Cardiac fibroblast (primary cell): ENCODE results near the gene CNNM1.

ENCODE experiments used
- DNase-seq, 2 donors: peaks; one replicate each; pipeline versions ENCODE4 v3.0.0 to v3.0.0-alpha.2; 2010; ENCODE audit warnings: low read depth in 2 of 2
- H3K4me3 ChIP-seq, 2 donors: replicated peaks in 1 of 2; 1 replicate in 1 of 2; 2 replicates in 1 of 2; pipeline ENCODE4 v1.5.1; 2011; ENCODE audit warnings: low read depth in 2 of 2, low read length in 2 of 2, mild to moderate bottlenecking in 2 of 2, moderate library complexity in 1 of 2
- CTCF ChIP-seq: IDR thresholded peaks from one replicate; pipeline ENCODE4 v1.5.1; 2011; ENCODE audit warnings: low read depth, mild to moderate bottlenecking, low read length, inconsistent platforms

Gene CNNM1

GRCh38 chr10:99426689-99427088 lies 97.5 kb downstream of the CNNM1 start:
- no peak for DNase-seq
- TF ChIP-seq CTCF = no peak
- H3K4me3 ChIP-seq = no peak overlapping the region

GRCh38 chr10:99427566-99428190 lies 98.5 kb downstream of the CNNM1 start:
- H3K4me3 ChIP-seq = no peak overlapping the region
- no peak for TF ChIP-seq CTCF
- DNase-seq = no peak

GRCh38 chr10:99429517-99430095 lies 100.5 kb downstream of the CNNM1 start:
- peak overlapping the region; percentile 99 to 100 for H3K4me3 ChIP-seq

GRCh38 chr10:99430116-99430450 lies 100.9 kb downstream of the CNNM1 start:
- DNase-seq = no peak
- no peak for TF ChIP-seq CTCF

More at GRCh38 chr10:99429517-99430095, 100.5 kb downstream of the CNNM1 start:
- no peak for DNase-seq
- no peak for TF ChIP-seq CTCF

GRCh38 chr10:99430451-99431189 lies 101.5 kb downstream of the CNNM1 start, which contains the start of gene GOT1:
TSS of gene GOT1 (minus strand) at chr10:99430624. CDS start at chr10:99430565, 59 bp downstream.
- no peak for TF ChIP-seq CTCF
- H3K4me3 ChIP-seq = peak within 1 kb of the TSS; percentile 99 to 100
- DNase-seq = peak; percentile 99

More at GRCh38 chr10:99430116-99430450, 100.9 kb downstream of the CNNM1 start:
- H3K4me3 ChIP-seq = peak overlapping the region; percentile 99 to 100

- peak; percentile 48 to 57 for DNase-seq
- TF ChIP-seq CTCF = no peak
- peak overlapping the region; percentile 99 to 100 for H3K4me3 ChIP-seq
These were observed 102.1 kb downstream of the CNNM1 start for GRCh38 chr10:99431190-99431760.
